ENCODE results near the gene BCO2. TPM values are rescaled to one million over a fixed set of nuclear protein-coding genes. Genes with fewer than 3 reads are reported as not detected.

BCO2 gene
- total and polyA plus RNA-seq, 4 donors, result 0.70 to 190 (median 78.8) TPM

DNA sequence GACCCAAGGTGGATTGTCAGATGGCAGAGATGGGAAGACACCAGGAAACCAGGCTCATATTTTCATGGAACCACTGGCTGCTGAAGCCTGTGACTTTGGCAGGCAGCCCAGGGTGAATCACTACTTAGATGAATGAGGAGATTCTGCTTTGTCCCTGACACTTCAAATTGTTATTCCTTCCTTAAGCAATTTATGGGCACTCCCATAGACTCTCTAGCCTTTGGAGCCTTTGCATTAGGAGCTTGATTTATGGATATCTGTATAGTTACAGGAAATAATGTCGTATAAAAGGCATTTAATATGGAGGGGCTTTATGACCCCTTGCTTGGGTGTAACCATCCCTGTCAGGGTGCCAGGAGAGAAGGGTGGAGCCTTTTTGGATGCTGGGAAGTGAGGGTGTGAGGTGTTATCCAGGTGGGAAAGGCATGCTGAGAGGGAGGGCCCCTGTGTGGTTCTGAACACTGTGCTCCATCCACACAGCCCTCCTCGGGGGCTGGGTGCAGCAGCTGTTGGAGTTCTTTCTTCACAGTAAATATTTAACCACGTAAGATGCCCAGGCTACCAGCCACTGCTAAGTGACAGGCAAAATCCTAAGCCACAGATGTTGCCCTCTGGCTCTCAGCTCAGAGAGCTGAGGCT is 46.7 kb upstream of the BCO2 start:
- no peak overlapping the region for H3K27ac ChIP-seq (ENCODE audit: low read depth in 1 of 2, low read length in 2 of 2)
- DNase-seq (ENCODE audit: low spot score), result no peak
- no peak overlapping the region for H3K4me3 ChIP-seq (ENCODE audit: low read depth in 1 of 3, low read length in 3 of 3)

More for the DNA sequence above, 46.7 kb upstream of the BCO2 start:
- H3K9ac ChIP-seq (ENCODE audit: low read depth in 1 of 2, low read length in 2 of 2), result no peak overlapping the region
- H3K36me3 ChIP-seq (ENCODE audit: control insufficient read depth in 4 of 4, insufficient read depth in 3 of 4, low read depth in 1 of 4, low read length in 3 of 4), result no peaks in the 10 kb centered on the region
- peaks cover 0 to 2% (median 0%) of the 10 kb centered on the region in 4 donors for H3K4me1 ChIP-seq (ENCODE audit: control insufficient read depth in 4 of 4, insufficient read depth in 4 of 4, low read length in 3 of 4)
- H3K9me3 ChIP-seq (ENCODE audit: control insufficient read depth in 4 of 4, low read length in 3 of 4), result no peaks in the 10 kb centered on the region
- 53% methylated on average over 3 of the region's 3 CpGs for WGBS
- TF ChIP-seq CTCF (IDR thresholded peaks at IDR 0.05; ENCODE audit: low read depth, low read length, missing input control) (no peak), NR2F2 (IDR thresholded peaks at IDR 0.05) (no peak), GABPA (IDR thresholded peaks at IDR 0.05 in 1 of 2, conservative IDR thresholded peaks at IDR 0.05 in 1 of 2) (no peak), REST (IDR thresholded peaks at IDR 0.05) (no peak), HNF4G (IDR thresholded peaks at IDR 0.05) (no peak), FOXA2 (IDR thresholded peaks at IDR 0.05) (no peak), TAF1 (conservative IDR thresholded peaks at IDR 0.05) (no peak), RXRA (IDR thresholded peaks at IDR 0.05) (no peak), JUND (IDR thresholded peaks at IDR 0.05) (no peak), FOXA1 (IDR thresholded peaks at IDR 0.05) (no peak), HNF4A (conservative IDR thresholded peaks at IDR 0.05) (no peak)
- TF ChIP-seq, protein P1, sequence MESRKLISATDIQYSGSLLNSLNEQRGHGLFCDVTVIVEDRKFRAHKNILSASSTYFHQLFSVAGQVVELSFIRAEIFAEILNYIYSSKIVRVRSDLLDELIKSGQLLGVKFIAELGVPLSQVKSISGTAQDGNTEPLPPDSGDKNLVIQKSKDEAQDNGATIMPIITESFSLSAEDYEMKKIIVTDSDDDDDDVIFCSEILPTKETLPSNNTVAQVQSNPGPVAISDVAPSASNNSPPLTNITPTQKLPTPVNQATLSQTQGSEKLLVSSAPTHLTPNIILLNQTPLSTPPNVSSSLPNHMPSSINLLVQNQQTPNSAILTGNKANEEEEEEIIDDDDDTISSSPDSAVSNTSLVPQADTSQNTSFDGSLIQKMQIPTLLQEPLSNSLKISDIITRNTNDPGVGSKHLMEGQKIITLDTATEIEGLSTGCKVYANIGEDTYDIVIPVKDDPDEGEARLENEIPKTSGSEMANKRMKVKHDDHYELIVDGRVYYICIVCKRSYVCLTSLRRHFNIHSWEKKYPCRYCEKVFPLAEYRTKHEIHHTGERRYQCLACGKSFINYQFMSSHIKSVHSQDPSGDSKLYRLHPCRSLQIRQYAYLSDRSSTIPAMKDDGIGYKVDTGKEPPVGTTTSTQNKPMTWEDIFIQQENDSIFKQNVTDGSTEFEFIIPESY (IDR thresholded peaks at IDR 0.05), result no peak
- TF ChIP-seq, protein P2, sequence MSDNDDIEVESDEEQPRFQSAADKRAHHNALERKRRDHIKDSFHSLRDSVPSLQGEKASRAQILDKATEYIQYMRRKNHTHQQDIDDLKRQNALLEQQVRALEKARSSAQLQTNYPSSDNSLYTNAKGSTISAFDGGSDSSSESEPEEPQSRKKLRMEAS (IDR thresholded peaks at IDR 0.05), result no peak
- no peaks in the 10 kb centered on the region for H3K27me3 ChIP-seq (ENCODE audit: control insufficient read depth in 4 of 4, insufficient read depth in 4 of 4, low read length in 3 of 4)
